ENCODE measurements around the gene SPRTN. TPM values are rescaled to one million over a fixed set of nuclear protein-coding genes. Genes with fewer than 3 reads are reported as not detected.

The SPRTN gene
- total RNA-seq, 1 donor from 2014 or later: 52.6 TPM

DNA sequence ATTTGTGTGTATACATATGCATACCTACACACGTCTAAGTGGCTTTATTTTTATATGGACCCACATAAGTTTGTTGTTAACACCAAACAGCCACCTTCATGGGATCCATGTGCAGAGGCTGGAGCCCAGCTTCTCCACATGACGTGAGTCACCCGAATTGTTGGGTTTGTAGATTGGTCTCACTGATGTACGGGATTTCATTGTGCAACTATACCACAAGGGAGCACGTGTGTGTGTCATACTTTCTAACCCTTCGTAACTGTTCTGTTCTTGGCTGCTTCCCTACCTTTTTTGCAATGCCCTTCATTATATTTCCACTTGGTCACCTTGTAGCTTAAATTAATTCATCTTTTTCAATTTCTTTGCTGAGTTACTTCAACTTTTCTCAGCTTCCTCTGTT, 21.0 kb downstream of the SPRTN start:
- intact Hi-C loops (cut with DNase I): no loop called here
- no peak for TF ChIP-seq CTCF (IDR thresholded peaks at IDR 0.05)

GRCh38 chr1:231362325-231362724, 24.2 kb downstream of the SPRTN start:
- peaks cover 0 to 2% of the 10 kb centered on the region in 2 donors for H3K4me1 ChIP-seq
- no peak overlapping the region for H3K27ac ChIP-seq
- peaks cover 0 to 4% of the 10 kb centered on the region in 2 donors for H3K36me3 ChIP-seq
- no peak for DNase-seq (ENCODE audit: low spot score in 2 of 2)
- TF ChIP-seq CTCF (IDR thresholded peaks at IDR 0.05): no peak
- no peaks in the 10 kb centered on the region for H3K9me3 ChIP-seq
- no peaks in the 10 kb centered on the region for H3K27me3 ChIP-seq
- intact Hi-C loops (cut with DNase I): no loop called here
- no peak overlapping the region for H3K4me3 ChIP-seq

More for the DNA sequence above, 21.0 kb downstream of the SPRTN start:
- Histone ChIP-seq H3K4me3 (no peak overlapping the region), H3K27me3 (no peaks in the 10 kb centered on the region), H3K36me3 (peaks cover 0 to 4% of the 10 kb centered on the region in 2 donors), H3K9me3 (no peaks in the 10 kb centered on the region), H3K27ac (peak overlapping the region in 1 of 2 donors; percentile 33), H3K4me1 (peaks cover 0 to 2% of the 10 kb centered on the region in 2 donors)
- DNase-seq (ENCODE audit: low spot score in 2 of 2): no peak

DNA sequence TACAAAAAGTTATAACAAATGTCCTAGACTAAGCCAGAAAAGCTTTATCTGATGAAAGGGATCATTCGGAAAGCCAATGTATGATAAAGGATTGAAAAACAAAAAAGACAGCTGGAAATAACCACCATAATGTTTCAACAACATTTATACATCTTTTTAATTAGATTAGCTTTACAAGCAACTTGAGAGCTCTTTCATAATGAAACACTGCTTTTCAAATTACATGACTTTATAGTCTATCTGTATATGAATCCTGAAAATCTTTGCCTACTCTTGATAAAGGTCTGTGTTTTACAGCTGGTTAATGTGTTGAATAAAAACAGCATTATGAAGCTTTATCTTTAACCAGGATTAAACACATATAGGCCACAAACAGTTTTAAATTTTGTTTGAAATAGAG, 25.5 kb downstream of the SPRTN start:
- intact Hi-C loops (cut with DNase I): no loop called here
- Histone ChIP-seq H3K27me3 (no peaks in the 10 kb centered on the region), H3K4me1 (no peaks in the 10 kb centered on the region), H3K9me3 (no peaks in the 10 kb centered on the region), H3K4me3 (no peak overlapping the region), H3K36me3 (peaks cover 6 to 10% of the 10 kb centered on the region in 2 donors), H3K27ac (no peak overlapping the region)
- no peak for TF ChIP-seq CTCF (IDR thresholded peaks at IDR 0.05)
- DNase-seq (ENCODE audit: low spot score in 2 of 2): no peak

- H3K27me3 ChIP-seq: no peaks in the 10 kb centered on the region
- peaks cover 6 to 10% of the 10 kb centered on the region in 2 donors for H3K36me3 ChIP-seq
- no peak overlapping the region for H3K4me3 ChIP-seq
- no peaks in the 10 kb centered on the region for H3K9me3 ChIP-seq
- no peak for DNase-seq (ENCODE audit: low spot score in 2 of 2)
- no peaks in the 10 kb centered on the region for H3K4me1 ChIP-seq
- intact Hi-C loops (cut with DNase I): no loop called here
- TF ChIP-seq CTCF (IDR thresholded peaks at IDR 0.05): no peak
- H3K27ac ChIP-seq: no peak overlapping the region
Observed at GRCh38 chr1:231364192-231364591, 26.1 kb downstream of the SPRTN start.

- Histone ChIP-seq H3K9me3 (no peaks in the 10 kb centered on the region), H3K27me3 (no peaks in the 10 kb centered on the region), H3K36me3 (peaks cover 6 to 13% of the 10 kb centered on the region in 2 donors), H3K4me3 (no peak overlapping the region), H3K27ac (no peak overlapping the region), H3K4me1 (no peaks in the 10 kb centered on the region)
- TF ChIP-seq CTCF (IDR thresholded peaks at IDR 0.05): no peak
- no peak for DNase-seq (ENCODE audit: low spot score in 2 of 2)
- intact Hi-C loops (cut with DNase I): no loop called here
Observed at GRCh38 chr1:231369282-231369681, 31.2 kb downstream of the SPRTN start.

DNA sequence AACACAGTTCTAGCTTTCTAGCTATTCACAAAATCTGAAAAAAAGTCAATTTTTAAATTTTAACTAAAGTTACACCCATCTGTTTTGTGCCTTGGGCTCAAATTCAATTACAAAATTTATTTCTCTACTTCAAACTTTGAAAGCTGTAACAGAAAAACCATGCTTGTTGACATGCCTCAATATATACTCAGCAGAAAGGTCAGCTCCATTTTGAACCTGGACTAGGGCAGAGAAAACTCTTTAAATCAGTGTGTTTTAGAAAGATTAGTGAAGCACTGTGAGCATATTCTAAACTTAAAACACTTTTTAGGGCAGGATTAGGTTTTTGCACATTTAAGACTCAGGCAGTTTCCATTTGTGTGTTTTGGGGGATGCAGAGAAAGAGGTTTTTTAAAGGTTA, 34.4 kb downstream of the SPRTN start:
- no peak for TF ChIP-seq CTCF (IDR thresholded peaks at IDR 0.05)
- Histone ChIP-seq H3K36me3 (peaks cover 6 to 8% of the 10 kb centered on the region in 2 donors), H3K4me1 (no peaks in the 10 kb centered on the region), H3K4me3 (no peak overlapping the region), H3K27ac (no peak overlapping the region), H3K9me3 (no peaks in the 10 kb centered on the region), H3K27me3 (no peaks in the 10 kb centered on the region)
- DNase-seq (ENCODE audit: low spot score in 2 of 2): no peak
- intact Hi-C loops (cut with DNase I): no loop called here

Data from ascending aorta (tissue), 2 donors.